Neural progenitor cell (in vitro differentiated cells): Measurements from ENCODE around the gene RTL5. TPM values are rescaled to one million over a fixed set of nuclear protein-coding genes. Genes with fewer than 3 reads are reported as not detected.
A peak's percentile ranks its signal among the peaks of the same experiment; 100 is the strongest.

Experiments
- DNase-seq: peaks from one replicate; pipeline ENCODE4 v3.0.0-alpha.2; 2016; ENCODE audit warnings: low spot score
- H2AFZ ChIP-seq: fragments of 200-600 bp; sonication (generic); replicated peaks from 2 replicates; pipeline ENCODE4 v1.6.1; 2016; ENCODE audit warnings: antibody characterized with exemption
- H3F3A ChIP-seq: fragments of 200-600 bp; sonication (generic); 2 replicates; pipeline ENCODE4 v1.6.1; 2016; ENCODE audit warnings: antibody characterized with exemption, low read depth
- H3K27ac ChIP-seq: fragments of 200-600 bp; sonication (generic); 2 replicates; pipeline ENCODE4 v1.5.1; 2016; ENCODE audit warnings: mild to moderate bottlenecking
- H3K27me3 ChIP-seq: fragments of 200-600 bp; sonication (generic); 2 replicates; pipeline ENCODE4 v1.6.1; 2016; ENCODE audit warnings: mild to moderate bottlenecking, moderate library complexity
- H3K36me3 ChIP-seq: fragments of 200-600 bp; sonication (generic); 2 replicates; pipeline ENCODE4 v1.5.1; 2016
- H3K4me1 ChIP-seq: fragments of 200-600 bp; sonication (generic); 2 replicates; pipeline ENCODE4 v1.6.1; 2016; ENCODE audit warnings: mixed run types
- H3K4me2 ChIP-seq: fragments of 200-600 bp; sonication (generic); 2 replicates; pipeline ENCODE4 v1.6.1; 2016
- H3K4me3 ChIP-seq: fragments of 200-600 bp; sonication (generic); 2 replicates; pipeline ENCODE4 v1.5.1; 2016
- H3K79me2 ChIP-seq: fragments of 200-600 bp; sonication (generic); 2 replicates; pipeline ENCODE4 v1.6.1; 2016; ENCODE audit warnings: low read depth
- H3K9ac ChIP-seq: fragments of 200-600 bp; sonication (generic); 2 replicates; pipeline ENCODE4 v1.6.1; 2016
- H3K9me3 ChIP-seq: fragments of 200-600 bp; sonication (generic); 2 replicates; pipeline ENCODE4 v1.5.1; 2016; ENCODE audit warnings: low read depth
- H4K20me1 ChIP-seq: fragments of 200-600 bp; sonication (generic); 2 replicates; pipeline ENCODE4 v1.6.1; 2016; ENCODE audit warnings: low read depth
- H3K27ac Mint-ChIP-seq: 3 replicates; pipeline ENCODE4 v1.8.0; 2021; ENCODE audit warnings: mixed read lengths
- H3K27me3 Mint-ChIP-seq: 2 replicates; pipeline ENCODE4 v1.8.0; 2022; ENCODE audit warnings: low read depth, mild to moderate bottlenecking, inconsistent platforms, moderate library complexity, mixed read lengths; ENCODE audit not compliant: insufficient read depth
- H3K36me3 Mint-ChIP-seq: 3 replicates; pipeline ENCODE4 v1.8.0; 2021; ENCODE audit warnings: mixed read lengths
- H3K4me1 Mint-ChIP-seq: 3 replicates; pipeline ENCODE4 v1.8.0; 2021; ENCODE audit warnings: mixed read lengths
- H3K4me3 Mint-ChIP-seq: 3 replicates; pipeline ENCODE4 v1.8.0; 2021; ENCODE audit warnings: mild to moderate bottlenecking, moderate library complexity, mixed read lengths
- H3K9me3 Mint-ChIP-seq: 3 replicates; pipeline ENCODE4 v1.8.0; 2020; ENCODE audit warnings: mixed read lengths
- CTCF ChIP-seq: fragments of 200-600 bp; sonication (generic); IDR thresholded peaks from 2 replicates; pipeline ENCODE4 v1.5.1; 2017; ENCODE audit warnings: antibody characterized with exemption, mild to moderate bottlenecking
- EZH2 ChIP-seq: fragments of 200-600 bp; sonication (generic); IDR thresholded peaks from 2 replicates; pipeline ENCODE4 v1.6.1; 2017; ENCODE audit warnings: antibody characterized with exemption, mild to moderate bottlenecking, moderate library complexity
- EZH2phosphoT487 ChIP-seq: fragments of 200-600 bp; sonication (generic); IDR thresholded peaks from 2 replicates; pipeline ENCODE4 v1.6.1; 2017; ENCODE audit warnings: antibody characterized with exemption
- total RNA-seq: library from RNA; depleted of rRNA; stranded (reverse); fragments of >200 nt; gene quantifications from 2 replicates; pipeline ENCODE4 v1.2.3, GENCODE V29; 2015; ENCODE audit warnings: low replicate concordance

Gene RTL5
- total RNA-seq, 1 donor from 2014 or later, result 1.0 TPM

GRCh38 chrX:72143609-72143907 lies 11.8 kb upstream of the RTL5 start:
- H3K4me3 Mint-ChIP-seq, result no peak overlapping the region
- H3K4me3 ChIP-seq, result no peak overlapping the region
- no peak for DNase-seq

GRCh38 chrX:72142794-72143608 lies 11.3 kb upstream of the RTL5 start:
- Histone ChIP-seq H3K9ac (no peak overlapping the region), H3F3A (no peaks in the 10 kb centered on the region), H2AFZ (no peak overlapping the region), H4K20me1 (no peaks in the 10 kb centered on the region), H3K4me1 (peaks cover 11% of the 10 kb centered on the region), H3K79me2 (no peaks in the 10 kb centered on the region), H3K4me3 (no peak overlapping the region), H3K27ac (no peak overlapping the region), H3K4me2 (peak overlapping the region; percentile 62), H3K9me3 (no peaks in the 10 kb centered on the region), H3K36me3 (no peaks in the 10 kb centered on the region), H3K27me3 (no peaks in the 10 kb centered on the region)
- Mint-ChIP-seq H3K36me3 (peaks cover 18% of the 10 kb centered on the region), H3K27ac (peak overlapping the region; percentile 94), H3K9me3 (peaks cover 8% of the 10 kb centered on the region), H3K4me1 (peaks cover 30% of the 10 kb centered on the region), H3K27me3 (peaks cover 5% of the 10 kb centered on the region), H3K4me3 (peak overlapping the region; percentile 63)
- TF ChIP-seq CTCF, result no peak
- TF ChIP-seq EZH2phosphoT487, result no peak
- no peak for TF ChIP-seq EZH2
- no peak for DNase-seq

More at GRCh38 chrX:72143609-72143907, 11.8 kb upstream of the RTL5 start:
- Mint-ChIP-seq H3K4me1 (peaks cover 30% of the 10 kb centered on the region), H3K9me3 (peaks cover 8% of the 10 kb centered on the region), H3K27me3 (peaks cover 5% of the 10 kb centered on the region), H3K27ac (peak overlapping the region; percentile 94), H3K36me3 (peaks cover 17% of the 10 kb centered on the region)
- Histone ChIP-seq H2AFZ (no peak overlapping the region), H3K9ac (no peak overlapping the region), H3K9me3 (no peaks in the 10 kb centered on the region), H3K27me3 (no peaks in the 10 kb centered on the region), H3K4me2 (no peak overlapping the region), H3K79me2 (no peaks in the 10 kb centered on the region), H3K27ac (no peak overlapping the region), H4K20me1 (no peaks in the 10 kb centered on the region), H3K36me3 (no peaks in the 10 kb centered on the region), H3K4me1 (peaks cover 11% of the 10 kb centered on the region), H3F3A (no peaks in the 10 kb centered on the region)
- TF ChIP-seq EZH2 (no peak), EZH2phosphoT487 (no peak), CTCF (no peak)

- peak overlapping the region; percentile 94 for H3K27ac Mint-ChIP-seq
- TF ChIP-seq CTCF (no peak), EZH2 (no peak), EZH2phosphoT487 (no peak)
Measured at GRCh38 chrX:72142094-72142793, 10.5 kb upstream of the RTL5 start.

More at GRCh38 chrX:72142094-72142793, 10.5 kb upstream of the RTL5 start:
- H3K4me2 ChIP-seq, result peak overlapping the region; percentile 62
- DNase-seq, result peak; percentile 78
- no peaks in the 10 kb centered on the region for H3K36me3 ChIP-seq
- Mint-ChIP-seq H3K27me3 (peaks cover 5% of the 10 kb centered on the region), H3K9me3 (peaks cover 8% of the 10 kb centered on the region), H3K36me3 (peaks cover 18% of the 10 kb centered on the region), H3K4me1 (peaks cover 30% of the 10 kb centered on the region), H3K4me3 (peak overlapping the region; percentile 63)
- H3K9me3 ChIP-seq, result no peaks in the 10 kb centered on the region
- H3K4me3 ChIP-seq, result no peak overlapping the region
- H3K27me3 ChIP-seq, result no peaks in the 10 kb centered on the region
- H3K27ac ChIP-seq, result no peak overlapping the region
- H3F3A ChIP-seq, result no peaks in the 10 kb centered on the region
- no peak overlapping the region for H2AFZ ChIP-seq
- H3K79me2 ChIP-seq, result no peaks in the 10 kb centered on the region
- H3K4me1 ChIP-seq, result peaks cover 11% of the 10 kb centered on the region
- H4K20me1 ChIP-seq, result no peaks in the 10 kb centered on the region
- H3K9ac ChIP-seq, result no peak overlapping the region
